ENCODE data around the gene SEMA3E.
"Not testable (repeated sequence)": the region's sequence is repeated elsewhere in the genome, so short reads cannot be mapped to it uniquely, and the experiment has no call there.

The SEMA3E gene

GRCh38 chr7:83451501-83452045 is 197.4 kb downstream of the SEMA3E start:
- no peak for DNase-seq (ENCODE audit: low read depth)

- DNase-seq (ENCODE audit: low read depth) = no peak
Measured at GRCh38 chr7:83449781-83450180, 199.2 kb downstream of the SEMA3E start.

GRCh38 chr7:83447681-83448080 is 201.3 kb downstream of the SEMA3E start:
- DNase-seq (ENCODE audit: low read depth) = no peak

- DNase-seq (ENCODE audit: low read depth) = no peak
Measured at GRCh38 chr7:83446102-83446669, 202.8 kb downstream of the SEMA3E start.

- no peak for DNase-seq (ENCODE audit: low read depth)
Measured at GRCh38 chr7:83442911-83443310, 206.0 kb downstream of the SEMA3E start.

GRCh38 chr7:83439026-83439425 is 209.9 kb downstream of the SEMA3E start:
- DNase-seq (ENCODE audit: low read depth) = no peak

GRCh38 chr7:83430289-83430688 is 218.7 kb downstream of the SEMA3E start:
- not testable (repeated sequence) for DNase-seq (ENCODE audit: low read depth)

GRCh38 chr7:83429493-83429892 is 219.4 kb downstream of the SEMA3E start:
- no peak for DNase-seq (ENCODE audit: low read depth)

GRCh38 chr7:83427884-83428283 is 221.1 kb downstream of the SEMA3E start:
- no peak for DNase-seq (ENCODE audit: low read depth)

GRCh38 chr7:83426325-83426724 is 222.6 kb downstream of the SEMA3E start:
- no peak for DNase-seq (ENCODE audit: low read depth)

- DNase-seq (ENCODE audit: low read depth) = no peak
Measured at GRCh38 chr7:83419013-83419412, 229.9 kb downstream of the SEMA3E start.

GRCh38 chr7:83415840-83416239 is 233.1 kb downstream of the SEMA3E start:
- DNase-seq (ENCODE audit: low read depth) = no peak

- no peak for DNase-seq (ENCODE audit: low read depth)
Measured at GRCh38 chr7:83414947-83415346, 234.0 kb downstream of the SEMA3E start.

- DNase-seq (ENCODE audit: low read depth) = no peak
Measured at GRCh38 chr7:83413831-83414230, 235.1 kb downstream of the SEMA3E start.

GRCh38 chr7:83413424-83413823 is 235.5 kb downstream of the SEMA3E start:
- no peak for DNase-seq (ENCODE audit: low read depth)

GRCh38 chr7:83410989-83411591 is 237.8 kb downstream of the SEMA3E start:
- DNase-seq (ENCODE audit: low read depth) = no peak

- no peak for DNase-seq (ENCODE audit: low read depth)
Measured at GRCh38 chr7:83394776-83395175, 254.2 kb downstream of the SEMA3E start.

GRCh38 chr7:83388436-83388835 is 260.5 kb downstream of the SEMA3E start:
- DNase-seq (ENCODE audit: low read depth) = no peak

GRCh38 chr7:83366629-83367028 is 282.3 kb downstream of the SEMA3E start:
- no peak for DNase-seq (ENCODE audit: low read depth)

GRCh38 chr7:83365746-83366145 is 283.2 kb downstream of the SEMA3E start:
- no peak for DNase-seq (ENCODE audit: low read depth)

- DNase-seq (ENCODE audit: low read depth) = no peak
Measured at GRCh38 chr7:83362871-83363550, 285.9 kb downstream of the SEMA3E start.

GRCh38 chr7:83359108-83359507 is 289.8 kb downstream of the SEMA3E start:
- no peak for DNase-seq (ENCODE audit: low read depth)

GRCh38 chr7:83355143-83355542 is 293.8 kb downstream of the SEMA3E start:
- no peak for DNase-seq (ENCODE audit: low read depth)

Measured in stimulated activated CD8-positive, alpha-beta memory T cell treated with anti-CD3 and anti-CD28 coated beads, Interleukin-12 subunit alpha, Interleukin-12 subunit beta, amount 100 ng/mL, for 4 hours (primary cell).